BE2C (cell line): ENCODE measurements around the gene ELP5.
A peak's percentile ranks its signal among the peaks of the same experiment; 100 is the strongest.

ENCODE experiments used
- DNase-seq: peaks from one replicate; pipeline ENCODE4 v3.0.0-alpha.2; 2020
- H3K27me3 ChIP-seq: fragments of 250-450 bp; sonication (Bioruptor Pico); 2 replicates; pipeline ENCODE4 v1.5.1; 2020; ENCODE audit warnings: mild to moderate bottlenecking
- H3K36me3 ChIP-seq: fragments of 250-450 bp; sonication (Bioruptor Pico); 2 replicates; pipeline ENCODE4 v1.5.1; 2020; ENCODE audit warnings: mild to moderate bottlenecking
- H3K4me1 ChIP-seq: fragments of 250-450 bp; sonication (Bioruptor Pico); 2 replicates; pipeline ENCODE4 v1.5.1; 2020
- H3K4me3 ChIP-seq: 2 replicates; pipeline ENCODE4 v1.5.1; 2011; ENCODE audit warnings: low read depth, low read length
- H3K9me3 ChIP-seq: fragments of 250-450 bp; sonication (Bioruptor Pico); 2 replicates; pipeline ENCODE4 v1.5.1; 2020
- TF ChIP-seq, protein P1 (sequence below): IDR thresholded peaks from 2 replicates; pipeline ENCODE4 v1.5.1; 2012; ENCODE audit warnings: mild to moderate bottlenecking, low read depth, low read length

Gene ELP5

DNA sequence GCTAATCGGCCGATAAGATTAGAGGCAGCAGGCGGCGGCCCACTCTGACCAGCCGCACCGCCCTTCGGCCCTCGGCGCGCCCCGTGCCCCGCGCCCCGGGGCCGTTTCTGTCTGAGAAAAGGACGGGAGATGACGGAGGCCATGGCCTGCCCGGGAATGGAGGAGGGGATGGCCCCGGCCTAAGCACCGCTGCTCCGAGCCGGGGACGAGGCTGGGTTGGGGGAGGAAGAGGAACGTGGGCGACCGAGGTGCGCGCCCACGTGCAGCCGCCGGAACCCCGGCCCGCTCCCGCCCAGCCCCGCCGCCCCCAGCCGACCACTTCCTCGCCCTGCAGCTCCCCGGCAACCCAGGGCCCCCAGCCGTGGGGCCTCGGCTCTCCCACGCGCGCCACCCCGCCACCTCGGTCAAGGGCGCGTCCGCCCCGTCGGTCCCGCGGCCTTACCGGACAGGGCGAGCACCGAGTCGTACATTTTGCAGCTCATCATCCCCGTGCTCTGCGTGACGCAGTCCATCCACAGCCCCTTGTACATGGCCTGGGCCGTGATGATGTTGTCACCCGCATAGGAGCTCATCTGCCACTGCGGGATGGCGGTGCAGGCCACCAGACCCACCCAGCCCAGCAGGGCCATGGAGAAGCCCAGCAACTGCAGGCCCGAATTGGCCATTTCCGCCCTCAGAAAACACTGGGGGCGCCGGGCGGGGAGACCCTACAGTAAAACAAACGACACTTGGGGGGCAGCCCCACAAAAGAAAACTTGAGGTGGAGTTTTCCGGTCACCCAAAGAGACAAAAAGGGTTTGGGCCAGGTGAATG, 9.6 kb downstream of the ELP5 start:
- peak overlapping the region; percentile 46 for H3K4me3 ChIP-seq
- H3K27me3 ChIP-seq: peaks cover 5% of the 10 kb centered on the region; the same call in 1 of the 2 replicates
- H3K36me3 ChIP-seq: no peaks in the 10 kb centered on the region
- H3K9me3 ChIP-seq: no peaks in the 10 kb centered on the region
- H3K4me1 ChIP-seq: no peaks in the 10 kb centered on the region
- DNase-seq: no peak
- TF ChIP-seq, protein P1, sequence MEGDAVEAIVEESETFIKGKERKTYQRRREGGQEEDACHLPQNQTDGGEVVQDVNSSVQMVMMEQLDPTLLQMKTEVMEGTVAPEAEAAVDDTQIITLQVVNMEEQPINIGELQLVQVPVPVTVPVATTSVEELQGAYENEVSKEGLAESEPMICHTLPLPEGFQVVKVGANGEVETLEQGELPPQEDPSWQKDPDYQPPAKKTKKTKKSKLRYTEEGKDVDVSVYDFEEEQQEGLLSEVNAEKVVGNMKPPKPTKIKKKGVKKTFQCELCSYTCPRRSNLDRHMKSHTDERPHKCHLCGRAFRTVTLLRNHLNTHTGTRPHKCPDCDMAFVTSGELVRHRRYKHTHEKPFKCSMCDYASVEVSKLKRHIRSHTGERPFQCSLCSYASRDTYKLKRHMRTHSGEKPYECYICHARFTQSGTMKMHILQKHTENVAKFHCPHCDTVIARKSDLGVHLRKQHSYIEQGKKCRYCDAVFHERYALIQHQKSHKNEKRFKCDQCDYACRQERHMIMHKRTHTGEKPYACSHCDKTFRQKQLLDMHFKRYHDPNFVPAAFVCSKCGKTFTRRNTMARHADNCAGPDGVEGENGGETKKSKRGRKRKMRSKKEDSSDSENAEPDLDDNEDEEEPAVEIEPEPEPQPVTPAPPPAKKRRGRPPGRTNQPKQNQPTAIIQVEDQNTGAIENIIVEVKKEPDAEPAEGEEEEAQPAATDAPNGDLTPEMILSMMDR: no peak

DNA sequence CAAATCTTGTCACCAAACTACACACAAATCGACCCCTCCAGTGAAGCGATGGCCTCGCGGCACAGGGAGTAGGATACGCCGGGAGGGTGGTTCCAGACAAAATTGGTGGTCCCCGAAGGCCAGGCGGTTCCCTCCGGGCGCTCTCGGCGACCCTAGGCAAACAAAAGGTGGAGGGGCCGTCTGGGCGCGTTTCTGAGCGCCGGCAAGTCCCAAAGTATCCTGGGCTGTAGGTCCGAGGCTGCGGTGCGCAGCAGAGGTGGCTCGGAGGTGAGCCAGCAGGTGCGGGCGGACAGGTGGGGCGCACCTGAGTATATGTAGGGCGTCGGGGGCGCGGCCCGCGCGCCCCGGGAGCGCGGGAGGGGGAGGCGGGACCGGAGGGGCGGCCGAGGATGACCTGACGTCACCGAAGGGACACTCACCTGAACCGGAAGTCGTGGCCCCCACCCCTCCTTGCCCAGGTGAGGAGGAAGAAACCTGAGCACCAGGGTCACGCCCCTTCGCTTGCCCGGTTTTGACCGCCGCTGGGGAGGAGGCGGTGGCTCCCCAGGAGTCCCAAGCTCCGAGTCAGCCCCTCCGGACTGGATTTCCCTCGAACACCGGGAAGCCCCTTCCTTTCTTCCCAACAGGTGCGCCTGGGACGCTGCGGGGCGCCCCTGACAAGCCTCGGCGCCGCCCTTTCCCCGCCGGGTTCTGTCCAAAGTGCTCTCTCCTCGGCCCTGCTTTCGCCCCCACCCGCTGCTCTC, 10.3 kb downstream of the ELP5 start, which contains the start of gene CLDN7:
Gene CLDN7, minus strand, starts transcription at position 287 of the 743 bp plus-strand sequence. CDS start 435 bp downstream, outside the sequence.
- H3K4me1 ChIP-seq: no peaks in the 10 kb centered on the region
- no peaks in the 10 kb centered on the region for H3K9me3 ChIP-seq
- TF ChIP-seq, protein P1: no peak
- H3K27me3 ChIP-seq: peaks cover 5% of the 10 kb centered on the region; the same call in 1 of the 2 replicates
- DNase-seq: no peak
- no peaks in the 10 kb centered on the region for H3K36me3 ChIP-seq
- H3K4me3 ChIP-seq: peak within 1 kb of the TSS; percentile 46

DNA sequence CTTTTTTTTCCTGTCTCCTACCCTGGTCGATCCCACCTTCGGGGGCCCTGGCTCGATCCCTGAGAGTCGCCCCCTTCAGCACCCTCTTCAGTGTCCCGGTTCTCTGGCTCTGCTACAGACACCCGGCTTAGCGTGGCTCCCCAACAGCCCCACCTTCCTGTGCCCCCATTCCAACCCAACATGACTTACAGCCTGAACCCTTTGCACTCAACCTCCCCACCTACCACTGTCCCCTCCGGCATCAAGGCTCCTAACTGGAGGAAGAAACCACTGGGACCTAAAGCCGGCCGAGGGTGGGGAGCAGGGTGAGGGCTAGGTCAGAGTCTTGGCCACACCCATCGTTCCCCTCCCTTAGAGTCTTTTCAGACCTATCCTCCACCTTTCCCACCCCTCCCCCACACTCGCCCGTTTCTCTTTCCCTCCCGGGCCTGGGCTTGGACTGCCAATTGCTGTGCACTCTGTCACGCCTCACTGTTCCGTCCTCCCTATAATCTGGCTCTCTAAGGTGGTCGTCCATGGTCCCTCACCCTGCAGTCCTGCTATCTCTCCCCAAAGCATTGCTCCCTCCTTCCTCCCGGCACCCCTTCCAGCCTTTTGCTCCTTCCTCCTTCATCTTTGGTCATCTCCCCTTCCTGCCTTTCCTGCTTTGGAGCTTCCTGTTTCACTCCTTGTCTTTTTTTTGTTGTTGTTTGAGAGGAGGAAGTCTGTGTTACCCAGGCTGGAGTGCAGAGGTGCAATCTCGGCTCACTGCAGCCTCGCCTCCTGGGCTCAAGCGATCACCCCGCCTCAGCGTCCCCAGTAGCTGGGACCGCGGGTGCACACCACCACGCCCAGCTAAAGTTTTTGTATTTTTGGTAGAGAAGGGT, 11.2 kb downstream of the ELP5 start:
- no peak for DNase-seq
- H3K27me3 ChIP-seq: peaks cover 5% of the 10 kb centered on the region; the same call in 1 of the 2 replicates
- no peaks in the 10 kb centered on the region for H3K4me1 ChIP-seq
- no peaks in the 10 kb centered on the region for H3K9me3 ChIP-seq
- no peak overlapping the region for H3K4me3 ChIP-seq
- TF ChIP-seq, protein P1: no peak
- no peaks in the 10 kb centered on the region for H3K36me3 ChIP-seq

DNA sequence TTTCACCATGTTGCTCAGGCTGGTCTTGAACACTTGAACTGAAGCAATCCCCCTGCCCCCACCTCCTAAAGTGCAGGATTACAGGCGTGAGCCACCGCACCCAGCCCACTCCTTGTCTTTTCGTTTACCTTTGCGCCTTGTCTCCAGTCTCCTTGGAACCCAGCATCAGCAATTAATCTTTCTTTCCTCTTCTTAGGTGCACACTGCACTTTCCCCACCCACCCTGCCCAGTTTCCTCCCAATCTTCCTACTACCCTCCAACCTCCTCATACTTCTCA, 11.7 kb downstream of the ELP5 start:
- Histone ChIP-seq H3K27me3 (peaks cover 5% of the 10 kb centered on the region; the same call in 1 of the 2 replicates), H3K4me3 (no peak overlapping the region), H3K9me3 (no peaks in the 10 kb centered on the region), H3K36me3 (no peaks in the 10 kb centered on the region), H3K4me1 (no peaks in the 10 kb centered on the region)
- DNase-seq: no peak
- TF ChIP-seq, protein P1: no peak

DNA sequence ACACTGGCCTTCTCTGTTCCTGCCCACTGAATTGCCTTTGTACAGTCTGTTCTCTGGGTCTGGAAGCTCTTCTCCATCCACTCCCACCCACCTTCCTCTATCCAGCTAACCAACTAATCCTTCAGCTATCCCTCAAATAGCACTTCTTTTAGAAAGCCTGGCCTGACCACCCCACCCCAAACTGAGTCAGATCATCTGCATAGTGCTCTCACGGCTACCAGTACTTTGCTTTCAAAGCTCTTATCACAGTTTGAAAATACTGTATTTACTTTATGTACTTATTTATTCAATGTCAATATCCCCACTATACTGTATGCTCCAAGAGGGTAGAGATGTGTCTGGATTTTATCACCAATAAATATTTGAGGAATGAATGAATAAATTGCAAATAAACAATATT, 14.8 kb downstream of the ELP5 start:
- H3K4me3 ChIP-seq: no peak overlapping the region
- TF ChIP-seq, protein P1: no peak
- H3K27me3 ChIP-seq: peaks cover 5% of the 10 kb centered on the region; the same call in 1 of the 2 replicates
- H3K4me1 ChIP-seq: no peaks in the 10 kb centered on the region
- no peak for DNase-seq
- H3K9me3 ChIP-seq: no peaks in the 10 kb centered on the region
- no peaks in the 10 kb centered on the region for H3K36me3 ChIP-seq
